Activated CD8-positive, alpha-beta T cell treated with anti-CD3 and anti-CD28 coated beads, Interleukin-2, amount 10 ng/mL, durations not matched to agents 7 days and 5 days (primary cell): ENCODE data around the gene SARDH. TPM values are rescaled to one million over a fixed set of nuclear protein-coding genes. Genes with fewer than 3 reads are reported as not detected.

Source experiments
- ATAC-seq: fragments of 150-1000 bp; cut with Tn5 transposase; one replicate; pipeline ENCODE4 v1.10.0; 2021; ENCODE audit warnings: moderate library complexity
- CTCF ChIA-PET: fragments of 350-600 bp; sonication (Branson Sonifier 250); formaldehyde crosslinking; loops from one replicate; lab custom pipeline; 2021; ENCODE audit warnings: antibody characterized with exemption; lab: Charles Lee
- POLR2A ChIA-PET: fragments of 350-600 bp; sonication (Branson Sonifier 250); formaldehyde crosslinking; loops from one replicate; lab custom pipeline; 2021; ENCODE audit warnings: antibody characterized with exemption; lab: Charles Lee
- DNase-seq: peaks from one replicate; pipeline ENCODE4 v3.0.0-alpha.2; 2020
- H3K27ac Mint-ChIP-seq: one replicate; pipeline ENCODE4 v1.8.0; 2021; ENCODE audit warnings: mild to moderate bottlenecking, mixed read lengths
- H3K27me3 Mint-ChIP-seq: one replicate; pipeline ENCODE4 v1.8.0; 2021; ENCODE audit warnings: low read depth, mixed read lengths
- H3K36me3 Mint-ChIP-seq: one replicate; pipeline ENCODE4 v1.8.0; 2021; ENCODE audit warnings: low read depth, mixed read lengths
- H3K4me1 Mint-ChIP-seq: one replicate; pipeline ENCODE4 v1.8.0; 2021; ENCODE audit warnings: low read depth, mixed read lengths
- H3K4me3 Mint-ChIP-seq: one replicate; pipeline ENCODE4 v1.8.0; 2021; ENCODE audit warnings: mild to moderate bottlenecking, mixed read lengths
- H3K9me3 Mint-ChIP-seq: one replicate; pipeline ENCODE4 v1.8.0; 2022; ENCODE audit warnings: mixed read lengths; ENCODE audit not compliant: insufficient read depth
- total RNA-seq, 2 experiments: library from RNA; stranded (reverse); gene quantifications; one replicate each; pipeline ENCODE4 v1.2.3, GENCODE V29; 2021

SARDH gene, protein sequence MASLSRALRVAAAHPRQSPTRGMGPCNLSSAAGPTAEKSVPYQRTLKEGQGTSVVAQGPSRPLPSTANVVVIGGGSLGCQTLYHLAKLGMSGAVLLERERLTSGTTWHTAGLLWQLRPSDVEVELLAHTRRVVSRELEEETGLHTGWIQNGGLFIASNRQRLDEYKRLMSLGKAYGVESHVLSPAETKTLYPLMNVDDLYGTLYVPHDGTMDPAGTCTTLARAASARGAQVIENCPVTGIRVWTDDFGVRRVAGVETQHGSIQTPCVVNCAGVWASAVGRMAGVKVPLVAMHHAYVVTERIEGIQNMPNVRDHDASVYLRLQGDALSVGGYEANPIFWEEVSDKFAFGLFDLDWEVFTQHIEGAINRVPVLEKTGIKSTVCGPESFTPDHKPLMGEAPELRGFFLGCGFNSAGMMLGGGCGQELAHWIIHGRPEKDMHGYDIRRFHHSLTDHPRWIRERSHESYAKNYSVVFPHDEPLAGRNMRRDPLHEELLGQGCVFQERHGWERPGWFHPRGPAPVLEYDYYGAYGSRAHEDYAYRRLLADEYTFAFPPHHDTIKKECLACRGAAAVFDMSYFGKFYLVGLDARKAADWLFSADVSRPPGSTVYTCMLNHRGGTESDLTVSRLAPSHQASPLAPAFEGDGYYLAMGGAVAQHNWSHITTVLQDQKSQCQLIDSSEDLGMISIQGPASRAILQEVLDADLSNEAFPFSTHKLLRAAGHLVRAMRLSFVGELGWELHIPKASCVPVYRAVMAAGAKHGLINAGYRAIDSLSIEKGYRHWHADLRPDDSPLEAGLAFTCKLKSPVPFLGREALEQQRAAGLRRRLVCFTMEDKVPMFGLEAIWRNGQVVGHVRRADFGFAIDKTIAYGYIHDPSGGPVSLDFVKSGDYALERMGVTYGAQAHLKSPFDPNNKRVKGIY
- 1 to 10 TPM; 3.0 to 3.4 TPM for total RNA-seq

DNA sequence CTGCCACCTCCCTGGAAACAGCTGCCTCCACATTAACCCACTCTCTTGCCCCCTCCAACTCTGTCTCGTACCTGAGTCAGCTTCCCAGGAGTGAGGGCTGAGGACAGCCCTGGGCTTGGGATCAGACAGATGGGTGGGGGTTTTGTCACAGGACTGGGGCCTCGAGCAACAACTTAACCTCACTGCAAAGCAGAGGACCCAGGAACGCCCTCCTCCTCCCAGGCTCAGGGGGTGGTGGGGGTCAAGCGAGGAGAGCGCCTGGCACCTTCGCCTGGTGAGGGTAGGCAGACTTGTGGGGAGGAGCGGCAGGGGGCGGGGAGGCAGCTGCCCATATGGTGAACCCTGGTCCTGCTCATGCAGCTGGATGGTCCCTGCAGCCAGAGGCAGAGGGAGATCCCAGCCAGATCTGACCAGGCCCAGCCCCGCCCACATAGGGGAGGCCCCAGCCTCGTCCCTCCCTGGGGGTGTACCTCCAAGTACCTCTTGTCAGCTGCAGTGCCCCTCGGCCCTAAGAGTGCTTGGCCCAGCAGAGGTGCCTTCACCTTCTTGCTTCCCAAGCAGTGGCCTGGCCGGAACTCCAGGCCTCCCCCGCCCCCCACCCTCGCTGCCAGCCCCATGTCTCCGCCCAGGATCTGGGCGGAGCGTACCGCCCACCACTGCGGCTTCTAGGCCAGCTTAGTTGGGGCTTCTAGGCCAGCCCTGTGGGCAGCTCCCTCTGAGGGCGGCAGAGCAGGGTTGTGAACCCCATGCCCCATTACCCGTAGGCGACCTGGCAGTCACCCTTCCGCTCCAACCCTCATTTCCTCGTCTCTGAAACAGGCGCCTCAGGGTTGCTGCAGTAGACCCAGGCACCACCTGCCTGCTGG, at the start of gene SARDH:
SARDH (minus strand) TSS at position 579 of the 866 bp plus-strand sequence. CDS start 4,179 bp downstream, outside the sequence.
- peaks cover 16% of the 10 kb centered on the region for H3K4me1 Mint-ChIP-seq
- ATAC-seq, result peak; percentile 80
- H3K36me3 Mint-ChIP-seq, result no peaks in the 10 kb centered on the region
- POLR2A ChIA-PET, result interaction anchor here (1.1 to 1.4 kb wide), 3 partner anchors 11 to 149 kb away, joined by 3 to 5 read pairs (median 3); no protein-coding TSS in a partner anchor
- H3K27me3 Mint-ChIP-seq, result no peaks in the 10 kb centered on the region
- H3K4me3 Mint-ChIP-seq, result peak within 1 kb of the TSS; percentile 18
- CTCF ChIA-PET, result interaction anchor here (1.2 to 1.3 kb wide), 2 partner anchors 11 to 205 kb away, joined by 4 to 5 read pairs; no protein-coding TSS in a partner anchor
- DNase-seq, result peak; percentile 62
- no peaks in the 10 kb centered on the region for H3K9me3 Mint-ChIP-seq
- no peak within 1 kb of the TSS for H3K27ac Mint-ChIP-seq

DNA sequence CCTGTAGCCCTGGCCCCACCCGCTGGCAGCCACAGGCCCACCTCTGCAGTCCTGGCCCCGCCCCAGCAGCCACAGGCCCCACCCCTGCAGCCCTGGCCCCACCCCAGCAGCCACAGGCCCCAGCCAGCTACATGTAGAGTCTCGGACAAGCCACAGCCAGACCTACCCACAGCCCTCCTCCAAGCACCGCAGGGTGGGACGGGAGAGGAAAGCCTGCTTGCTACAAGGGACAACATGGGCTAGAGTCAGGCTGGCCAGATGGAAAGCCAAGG, 49.5 kb upstream of the SARDH start:
- no peaks in the 10 kb centered on the region for H3K27me3 Mint-ChIP-seq
- ATAC-seq (peak; percentile 70), DNase-seq (peak; percentile 27)
- no peaks in the 10 kb centered on the region for H3K36me3 Mint-ChIP-seq
- CTCF ChIA-PET, result interaction anchor here (11.1 kb wide), 1 partner anchor 207 kb away, joined by 91 read pairs; no protein-coding TSS in a partner anchor
- POLR2A ChIA-PET, result no interaction called here
- H3K27ac Mint-ChIP-seq, result no peak overlapping the region
- no peaks in the 10 kb centered on the region for H3K9me3 Mint-ChIP-seq
- peaks cover 20% of the 10 kb centered on the region for H3K4me1 Mint-ChIP-seq
- no peak overlapping the region for H3K4me3 Mint-ChIP-seq

DNA sequence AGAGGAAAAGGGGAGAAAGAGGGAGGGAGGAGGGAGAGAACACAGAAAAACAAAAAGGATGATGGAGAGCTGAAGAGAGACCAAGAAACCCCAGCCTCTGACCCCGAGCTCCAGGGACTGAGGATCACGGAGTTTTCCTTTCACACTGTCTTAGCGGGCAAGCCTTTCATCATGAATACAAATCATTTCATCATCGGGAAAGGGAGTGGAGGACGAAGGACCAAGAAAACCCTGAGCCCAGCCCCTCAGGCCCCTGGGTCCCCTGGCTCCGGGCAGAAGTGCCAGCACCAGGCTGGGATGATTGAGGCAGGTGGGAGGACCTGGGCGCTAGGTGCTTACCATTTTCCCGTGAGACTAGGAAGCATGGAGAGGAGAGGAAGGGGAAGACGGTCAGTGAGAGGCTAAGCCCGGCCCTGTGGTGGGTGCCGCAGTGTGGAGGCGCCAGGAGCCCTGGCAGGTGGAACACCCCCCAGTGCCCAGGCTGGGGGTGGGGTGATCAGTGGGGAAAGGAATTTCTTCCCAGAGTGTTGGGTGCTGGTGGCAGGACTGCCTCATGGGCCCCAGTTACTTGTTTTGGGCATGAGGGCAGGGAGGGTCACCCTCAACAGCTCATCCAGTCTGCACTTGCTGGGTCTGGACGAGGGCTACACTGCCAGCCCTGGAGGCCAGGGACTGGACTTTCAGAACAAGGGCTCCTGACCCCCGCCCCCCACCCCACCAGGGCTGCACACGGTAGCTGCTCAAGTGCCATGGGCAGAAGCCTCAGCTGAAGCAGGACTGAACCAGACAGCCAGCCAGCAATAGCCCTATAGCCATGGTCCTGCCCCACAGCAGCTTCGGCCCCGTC, 49.0 kb upstream of the SARDH start:
- H3K36me3 Mint-ChIP-seq, result no peaks in the 10 kb centered on the region
- H3K4me1 Mint-ChIP-seq, result peaks cover 20% of the 10 kb centered on the region
- no peak overlapping the region for H3K4me3 Mint-ChIP-seq
- H3K9me3 Mint-ChIP-seq, result no peaks in the 10 kb centered on the region
- peak overlapping the region; percentile 30 for H3K27ac Mint-ChIP-seq
- ATAC-seq, result no peak
- no peak for DNase-seq
- ChIA-PET CTCF (interaction anchor here (11.1 kb wide), 1 partner anchor 207 kb away, joined by 91 read pairs; no protein-coding TSS in a partner anchor), POLR2A (no interaction called here)
- no peaks in the 10 kb centered on the region for H3K27me3 Mint-ChIP-seq

DNA sequence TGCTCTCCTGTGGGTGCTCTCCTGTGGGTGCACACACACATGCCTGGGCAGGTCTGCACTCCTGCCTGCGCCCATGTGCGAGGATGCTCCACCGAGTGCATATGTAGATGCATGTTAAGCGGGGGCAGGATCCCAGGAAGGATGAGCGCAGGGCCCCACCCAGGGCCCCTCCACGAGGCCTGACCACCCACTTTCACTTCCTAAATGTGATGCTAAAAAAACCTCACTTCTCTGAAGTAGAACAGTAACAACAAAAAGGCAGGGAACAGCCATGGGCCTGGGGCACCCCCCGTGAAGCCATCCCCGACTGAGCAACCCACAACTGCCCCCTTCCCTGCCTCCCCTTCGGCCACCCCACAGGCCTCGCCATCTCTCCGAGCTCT, 48.2 kb upstream of the SARDH start:
- ATAC-seq (no peak), DNase-seq (no peak)
- ChIA-PET POLR2A (no interaction called here), CTCF (interaction anchor here (11.1 kb wide), 1 partner anchor 208 kb away, joined by 91 read pairs; no protein-coding TSS in a partner anchor)
- peaks cover 20% of the 10 kb centered on the region for H3K4me1 Mint-ChIP-seq
- no peak overlapping the region for H3K27ac Mint-ChIP-seq
- H3K36me3 Mint-ChIP-seq, result no peaks in the 10 kb centered on the region
- no peaks in the 10 kb centered on the region for H3K27me3 Mint-ChIP-seq
- no peak overlapping the region for H3K4me3 Mint-ChIP-seq
- no peaks in the 10 kb centered on the region for H3K9me3 Mint-ChIP-seq

DNA sequence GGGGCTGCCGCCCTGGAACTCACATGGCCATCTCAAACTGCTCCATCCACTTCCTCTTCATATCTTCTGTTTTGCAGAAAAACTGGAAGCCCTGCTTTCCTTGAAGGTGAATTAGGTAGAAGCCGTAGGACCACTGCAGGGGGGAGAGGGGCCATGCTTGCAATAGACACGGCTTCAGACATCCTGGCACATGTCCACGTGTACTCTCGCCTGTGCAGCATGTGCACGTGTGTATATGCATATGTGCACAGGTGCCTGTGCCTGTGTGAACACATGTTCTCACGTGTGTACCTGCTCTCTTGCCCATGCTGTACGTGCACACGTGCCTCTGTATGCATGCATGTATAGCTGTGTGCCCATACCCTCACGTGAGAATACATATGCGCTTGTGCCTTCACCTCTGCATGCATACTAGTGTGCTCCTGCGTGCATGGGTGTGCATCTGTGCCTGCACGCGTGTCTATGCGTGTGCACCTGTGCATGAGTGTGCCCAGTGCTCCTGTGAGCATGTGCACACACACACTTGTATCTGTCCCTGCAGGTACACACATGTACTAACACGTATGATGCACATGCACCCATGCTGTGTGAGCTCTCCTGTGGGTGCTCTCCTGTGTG, 47.7 kb upstream of the SARDH start:
- Mint-ChIP-seq H3K36me3 (no peaks in the 10 kb centered on the region), H3K4me1 (peaks cover 20% of the 10 kb centered on the region), H3K27me3 (no peaks in the 10 kb centered on the region), H3K4me3 (no peak overlapping the region), H3K9me3 (no peaks in the 10 kb centered on the region), H3K27ac (no peak overlapping the region)
- no peak for DNase-seq
- POLR2A ChIA-PET, result no interaction called here
- CTCF ChIA-PET, result interaction anchor here (11.1 kb wide), 1 partner anchor 208 kb away, joined by 91 read pairs; no protein-coding TSS in a partner anchor
- ATAC-seq, result no peak

DNA sequence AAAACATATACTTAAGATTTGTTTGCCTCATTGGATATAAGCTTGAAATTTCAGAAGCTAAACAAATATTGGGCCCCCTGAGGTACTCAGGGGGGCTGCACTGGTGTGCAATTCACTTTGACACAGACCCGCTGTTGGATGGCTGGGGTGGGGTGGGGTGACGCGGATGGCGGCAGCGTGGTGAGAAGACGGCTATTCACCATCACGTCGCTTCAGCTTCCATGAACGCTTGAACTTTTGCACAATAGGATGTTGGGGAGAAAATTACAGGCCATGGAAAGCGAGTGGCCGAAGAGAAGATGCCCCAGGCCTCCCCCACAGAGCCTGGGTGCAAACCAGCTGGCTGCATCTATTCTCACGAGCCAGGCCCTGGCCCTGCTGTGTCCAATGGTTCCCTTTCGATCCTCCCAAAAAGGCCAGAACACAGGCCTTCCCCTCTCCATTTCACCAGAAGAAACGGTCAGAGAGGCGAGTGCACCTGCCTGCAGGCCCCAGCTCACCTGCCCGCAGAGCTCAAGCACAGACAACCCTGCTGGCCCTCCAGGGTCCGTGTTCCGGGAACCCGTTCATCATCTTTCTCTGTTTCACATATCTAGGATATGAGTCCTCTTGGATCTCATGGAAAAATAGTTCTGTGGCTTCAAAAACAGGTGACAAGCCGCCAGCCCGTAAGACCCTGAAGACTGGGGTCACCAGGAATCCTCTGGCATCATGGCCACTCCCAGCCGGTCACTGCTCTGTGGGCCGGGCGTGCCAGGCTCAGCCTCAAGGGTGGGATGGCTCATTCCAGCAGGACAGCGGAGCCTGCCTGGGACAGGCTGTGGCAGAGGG, 46.8 kb upstream of the SARDH start:
- no peak overlapping the region for H3K27ac Mint-ChIP-seq
- ATAC-seq, result no peak
- ChIA-PET CTCF (interaction anchor here (0.6 to 5.4 kb wide), 2 partner anchors 210 to 306 kb away, joined by 3 to 135 read pairs; no protein-coding TSS in a partner anchor), POLR2A (no interaction called here)
- no peaks in the 10 kb centered on the region for H3K36me3 Mint-ChIP-seq
- no peak overlapping the region for H3K4me3 Mint-ChIP-seq
- peaks cover 20% of the 10 kb centered on the region for H3K4me1 Mint-ChIP-seq
- H3K27me3 Mint-ChIP-seq, result no peaks in the 10 kb centered on the region
- no peak for DNase-seq
- H3K9me3 Mint-ChIP-seq, result no peaks in the 10 kb centered on the region

DNA sequence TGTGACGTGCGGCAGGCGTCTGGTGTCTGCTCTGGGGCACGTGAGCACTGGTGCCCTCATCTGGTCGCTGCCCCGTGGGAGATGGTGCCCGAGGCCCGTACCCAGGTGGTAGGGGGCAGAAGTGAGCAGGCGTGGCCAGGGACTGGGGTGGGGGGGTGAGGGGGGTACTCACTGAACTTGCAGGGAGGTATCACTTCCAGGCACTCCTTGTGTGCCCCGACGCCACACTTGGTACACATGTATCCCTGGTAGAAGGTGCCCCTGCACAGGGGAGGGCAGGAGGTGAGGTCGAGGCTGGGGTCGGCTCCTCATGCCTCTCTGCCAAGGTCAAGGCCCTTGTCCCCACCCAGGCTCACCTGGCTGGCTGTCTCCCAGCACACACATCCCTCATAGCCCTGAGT, 45.2 kb upstream of the SARDH start:
- no peaks in the 10 kb centered on the region for H3K27me3 Mint-ChIP-seq
- no peak overlapping the region for H3K4me3 Mint-ChIP-seq
- H3K9me3 Mint-ChIP-seq, result no peaks in the 10 kb centered on the region
- DNase-seq (no peak), ATAC-seq (no peak)
- no peak overlapping the region for H3K27ac Mint-ChIP-seq
- ChIA-PET POLR2A (no interaction called here), CTCF (interaction anchor here (0.9 to 5.4 kb wide), 6 partner anchors 10 to 379 kb away, joined by 4 to 135 read pairs (median 7); no protein-coding TSS in a partner anchor)
- H3K36me3 Mint-ChIP-seq, result no peaks in the 10 kb centered on the region
- H3K4me1 Mint-ChIP-seq, result peaks cover 16% of the 10 kb centered on the region

DNA sequence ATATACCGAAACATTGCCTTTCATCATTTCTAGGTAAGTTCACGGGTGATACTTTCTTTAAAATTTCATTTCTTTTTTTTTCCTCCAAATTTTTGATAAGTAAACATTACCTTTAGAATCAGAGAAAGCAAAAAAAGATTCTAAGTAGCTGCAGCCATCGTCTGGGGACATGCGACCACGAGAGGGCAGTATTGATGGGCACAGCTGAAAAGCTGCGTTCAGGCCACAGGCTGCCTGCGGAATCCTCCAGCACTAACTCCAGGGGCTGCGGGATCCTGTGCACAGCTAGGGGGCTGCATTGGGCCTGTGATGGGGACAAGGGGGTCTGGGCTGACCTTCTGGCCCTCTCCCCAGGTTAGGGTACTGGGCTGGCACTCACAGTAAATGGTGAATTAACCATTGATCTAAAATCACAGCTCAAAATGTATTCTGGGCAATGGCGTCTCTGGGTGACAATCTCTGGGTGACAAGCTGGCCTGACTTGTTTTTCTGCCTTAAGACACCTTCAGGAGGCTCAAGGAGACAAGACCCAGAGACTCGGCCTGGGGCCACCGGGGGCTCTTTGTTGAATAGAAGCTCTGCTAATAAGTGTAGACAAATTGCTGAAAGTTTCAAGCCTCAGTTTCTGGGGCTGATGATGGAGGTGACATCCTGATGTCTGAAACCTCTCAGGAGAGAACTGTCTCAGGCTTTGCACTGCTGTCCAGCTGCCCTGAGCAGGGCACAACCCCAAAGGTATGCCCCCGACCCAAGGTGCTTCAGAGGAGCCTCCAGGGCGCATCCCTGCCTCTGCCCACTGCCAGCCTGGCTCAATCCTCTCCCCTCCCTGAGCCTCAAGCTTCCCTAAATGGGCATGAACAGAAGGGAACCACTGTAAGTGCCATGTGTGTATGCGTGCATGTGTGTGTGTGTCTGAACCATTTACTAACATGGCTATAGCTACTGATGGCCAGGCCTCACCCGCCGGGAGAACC, 44.3 kb upstream of the SARDH start:
- Mint-ChIP-seq H3K9me3 (no peaks in the 10 kb centered on the region), H3K27ac (no peak overlapping the region), H3K4me1 (peaks cover 16% of the 10 kb centered on the region), H3K4me3 (no peak overlapping the region), H3K36me3 (no peaks in the 10 kb centered on the region), H3K27me3 (no peaks in the 10 kb centered on the region)
- ChIA-PET CTCF (interaction anchor here (0.7 to 5.4 kb wide), 17 partner anchors 8 to 379 kb away, joined by 3 to 135 read pairs (median 4); no protein-coding TSS in a partner anchor), POLR2A (interaction anchor here (1.5 kb wide), 1 partner anchor 211 kb away, joined by 10 read pairs; no protein-coding TSS in a partner anchor)
- ATAC-seq (peak; percentile 64), DNase-seq (peak; percentile 80)

DNA sequence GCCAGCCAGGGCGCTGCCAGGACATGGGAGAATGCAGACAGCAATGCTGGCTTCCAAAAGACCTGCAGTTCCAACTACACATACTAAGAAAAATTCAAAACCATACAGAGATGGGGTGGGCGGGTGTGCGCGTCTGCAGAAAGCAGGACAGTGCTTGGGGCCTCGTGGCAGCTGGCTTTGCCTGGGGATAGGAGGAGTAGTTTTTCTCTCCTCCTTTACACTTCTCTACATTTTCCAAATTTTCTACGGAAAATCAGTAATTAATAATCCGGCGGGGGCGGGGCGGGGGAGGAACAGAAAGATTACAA, 43.6 kb upstream of the SARDH start:
- CTCF ChIA-PET, result interaction anchor here (0.7 to 5.4 kb wide), 14 partner anchors 9 to 226 kb away, joined by 3 to 135 read pairs (median 4); no protein-coding TSS in a partner anchor
- no peak overlapping the region for H3K4me3 Mint-ChIP-seq
- H3K9me3 Mint-ChIP-seq, result no peaks in the 10 kb centered on the region
- ATAC-seq, result no peak
- H3K4me1 Mint-ChIP-seq, result peaks cover 12% of the 10 kb centered on the region
- POLR2A ChIA-PET, result interaction anchor here (1.5 kb wide), 1 partner anchor 212 kb away, joined by 10 read pairs; no protein-coding TSS in a partner anchor
- H3K27me3 Mint-ChIP-seq, result no peaks in the 10 kb centered on the region
- no peak overlapping the region for H3K27ac Mint-ChIP-seq
- no peak for DNase-seq
- no peaks in the 10 kb centered on the region for H3K36me3 Mint-ChIP-seq
